CD14-positive monocyte (primary cell): ENCODE data around the gene PARL. TPM values are rescaled to one million over a fixed set of nuclear protein-coding genes. Genes with fewer than 3 reads are reported as not detected.
A peak's percentile ranks its signal among the peaks of the same experiment; 100 is the strongest.

Experiments used
- DNase-seq, 3 donors: peaks; one replicate each; pipeline ENCODE4 v3.0.0-alpha.2; 2011 to 2022
- H2AFZ ChIP-seq: 2 replicates; pipeline ENCODE4 v1.6.0; 2012; ENCODE audit warnings: mild to moderate bottlenecking, low read depth, low read length, inconsistent platforms; ENCODE audit not compliant: insufficient read depth, poor library complexity, severe bottlenecking
- H3K27ac ChIP-seq, 2 donors: 1 replicate in 1 of 2; 2 replicates in 1 of 2; pipeline ENCODE4 v1.5.1; 2012 to 2013; ENCODE audit warnings: low read length in 2 of 2, control low read depth in 1 of 2, inconsistent platforms in 1 of 2, low read depth in 1 of 2, mild to moderate bottlenecking in 1 of 2
- H3K27me3 ChIP-seq, 2 donors: one replicate each; pipeline versions ENCODE4 v1.6.0 to v1.6.1; 2011 to 2013; ENCODE audit warnings: low read length in 2 of 2; ENCODE audit not compliant: control insufficient read depth in 2 of 2, insufficient read depth in 2 of 2
- H3K36me3 ChIP-seq, 2 donors: replicated peaks in 1 of 2; 1 replicate in 1 of 2; 2 replicates in 1 of 2; pipeline versions ENCODE4 v1.5.1 to v1.6.1; 2012 to 2013; ENCODE audit warnings: low read length in 2 of 2, control low read depth in 1 of 2, inconsistent platforms in 1 of 2, mild to moderate bottlenecking in 1 of 2; ENCODE audit not compliant: insufficient read depth in 2 of 2, control insufficient read depth in 1 of 2
- H3K4me1 ChIP-seq, 2 donors: 1 replicate in 1 of 2; 2 replicates in 1 of 2; pipeline versions ENCODE4 v1.5.1 to v1.6.1; 2012 to 2013; ENCODE audit warnings: low read length in 2 of 2, control low read depth in 1 of 2, inconsistent platforms in 1 of 2, mild to moderate bottlenecking in 1 of 2, moderate library complexity in 1 of 2; ENCODE audit not compliant: insufficient read depth in 2 of 2, control insufficient read depth in 1 of 2
- H3K4me2 ChIP-seq: replicated peaks from 2 replicates; pipeline ENCODE3; 2012; ENCODE audit warnings: low read length, moderate library complexity, mild to moderate bottlenecking; ENCODE audit not compliant: poor library complexity, severe bottlenecking; ENCODE audit errors: extremely low read depth
- H3K4me3 ChIP-seq, 3 experiments: fragments of 200-600 bp in 1 of 3; sonication (generic) in 1 of 3; replicated peaks in 1 of 3; 1 replicate in 2 of 3; 2 replicates in 1 of 3; pipeline ENCODE4 v1.5.1; 2011 to 2013; ENCODE audit warnings: low read length in 3 of 3, mild to moderate bottlenecking in 3 of 3, control low read depth in 2 of 3, low read depth in 2 of 3, inconsistent platforms in 1 of 3, moderate library complexity in 1 of 3
- H3K79me2 ChIP-seq: 2 replicates; pipeline ENCODE4 v1.6.0; 2012; ENCODE audit warnings: mild to moderate bottlenecking, control low read depth, inconsistent platforms, low read length, moderate library complexity; ENCODE audit not compliant: insufficient read depth
- H3K9ac ChIP-seq: 2 replicates; pipeline ENCODE4 v1.6.0; 2017; ENCODE audit warnings: low read length, mild to moderate bottlenecking; ENCODE audit not compliant: insufficient read depth, poor library complexity, severe bottlenecking
- H3K9me3 ChIP-seq, 2 donors: replicated peaks in 1 of 2; 1 replicate in 1 of 2; 2 replicates in 1 of 2; pipeline versions ENCODE4 v1.5.1 to v1.6.1; 2012 to 2013; ENCODE audit warnings: low read length in 2 of 2, control low read depth in 1 of 2; ENCODE audit not compliant: control insufficient read depth in 1 of 2, insufficient read depth in 1 of 2
- H4K20me1 ChIP-seq: 2 replicates; pipeline ENCODE4 v1.6.0; 2012; ENCODE audit warnings: mild to moderate bottlenecking, low read length, control low read depth, moderate library complexity; ENCODE audit not compliant: insufficient read depth
- H3K27ac Mint-ChIP-seq, 7 donors: one replicate each; pipeline ENCODE4 v1.8.0; 2020; ENCODE audit warnings: mild to moderate bottlenecking in 7 of 7, mixed read lengths in 7 of 7, moderate library complexity in 6 of 7, inconsistent platforms in 2 of 7
- H3K27me3 Mint-ChIP-seq, 3 donors: one replicate each; pipeline ENCODE4 v1.8.0; 2021 to 2022; ENCODE audit warnings: low read depth in 3 of 3, mild to moderate bottlenecking in 3 of 3, mixed read lengths in 3 of 3, moderate library complexity in 3 of 3, inconsistent platforms in 1 of 3
- H3K36me3 Mint-ChIP-seq, 2 donors: one replicate each; pipeline ENCODE4 v1.8.0; 2020; ENCODE audit warnings: mixed read lengths in 2 of 2, inconsistent platforms in 1 of 2, mild to moderate bottlenecking in 1 of 2
- H3K4me1 Mint-ChIP-seq: one replicate; pipeline ENCODE4 v1.8.0; 2020; ENCODE audit warnings: mild to moderate bottlenecking, mixed read lengths
- H3K4me3 Mint-ChIP-seq, 2 donors: one replicate each; pipeline ENCODE4 v1.8.0; 2020; ENCODE audit warnings: mild to moderate bottlenecking in 2 of 2, mixed read lengths in 2 of 2, moderate library complexity in 1 of 2
- H3K9me3 Mint-ChIP-seq, 7 donors: one replicate each; pipeline ENCODE4 v1.8.0; 2020 to 2022; ENCODE audit warnings: mixed read lengths in 7 of 7, mild to moderate bottlenecking in 6 of 7, moderate library complexity in 6 of 7, inconsistent platforms in 2 of 7
- WGBS: methylation state at CpG from one replicate; pipeline ENCODE4 v1.1.5; 2013; ENCODE audit warnings: missing lambda C conversion rate; ENCODE audit not compliant: insufficient coverage; 5-methylcytosine and 5-hydroxymethylcytosine counted together
- intact Hi-C, 2 donors: fragments of 100-400 bp; cut with micrococcal nuclease; formaldehyde crosslinking; loops; one replicate each; pipeline versions ENCODE4 v1.15.0 to v1.15.1; 2023
- polyA plus RNA-seq, 3 donors: library from polyadenylated mRNA; depleted of rRNA in 1 of 3; unstranded in 2 of 3; stranded (reverse) in 1 of 3; fragments of 300-500 nt in 2 of 3; fragments of >200 nt in 1 of 3; fragmentation: Illumina TruSeq in 2 of 3; gene quantifications; 1 replicate in 2 of 3; 2 replicates in 1 of 3; pipeline ENCODE4 v1.2.3, GENCODE V29; 2012 to 2021
- TF ChIP-seq, protein P1 (sequence below): fragments of 200-600 bp; IDR thresholded peaks from one replicate; pipeline ENCODE4 v1.8.0; 2022; ENCODE audit warnings: antibody characterized with exemption, mild to moderate bottlenecking

PARL gene
- polyA plus RNA-seq, 3 donors = 65.6 to 196 (median 155) TPM

DNA sequence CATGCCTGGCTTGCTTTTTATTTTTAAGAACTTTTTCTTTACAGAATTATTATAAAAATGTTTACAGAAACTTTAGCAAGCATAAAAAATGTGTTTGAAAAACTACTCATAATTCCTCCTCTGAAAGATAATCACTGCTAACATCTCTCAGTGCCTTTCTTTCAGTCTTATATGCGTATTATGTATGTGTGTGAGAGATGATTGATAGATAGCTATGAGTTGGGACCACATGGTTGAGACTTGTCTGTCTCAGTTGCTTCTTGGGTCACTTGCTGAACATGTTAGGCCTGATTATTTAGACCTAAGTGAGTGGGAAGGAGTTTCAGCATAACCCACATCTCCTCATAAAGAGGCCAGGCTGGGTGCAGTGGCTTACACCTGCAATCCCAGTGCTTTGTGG is 70.4 kb downstream of the PARL start:
- DNase-seq = no peak
- Histone ChIP-seq H3K9me3 (no peaks in the 10 kb centered on the region), H3K79me2 (no peaks in the 10 kb centered on the region), H4K20me1 (no peaks in the 10 kb centered on the region), H3K4me2 (no peak overlapping the region), H3K27ac (no peak overlapping the region), H3K27me3 (no peaks in the 10 kb centered on the region), H3K4me3 (no peak overlapping the region), H3K9ac (no peak overlapping the region), H3K36me3 (peaks cover 36 to 64% of the 10 kb centered on the region in 2 donors), H3K4me1 (no peaks in the 10 kb centered on the region), H2AFZ (no peak overlapping the region)
- H3K4me3 Mint-ChIP-seq = no peak overlapping the region
- no peaks in the 10 kb centered on the region for H3K4me1 Mint-ChIP-seq
- H3K36me3 Mint-ChIP-seq = peaks cover 50 to 70% of the 10 kb centered on the region in 2 donors
- H3K27me3 Mint-ChIP-seq = no peaks in the 10 kb centered on the region
- TF ChIP-seq, protein P1, sequence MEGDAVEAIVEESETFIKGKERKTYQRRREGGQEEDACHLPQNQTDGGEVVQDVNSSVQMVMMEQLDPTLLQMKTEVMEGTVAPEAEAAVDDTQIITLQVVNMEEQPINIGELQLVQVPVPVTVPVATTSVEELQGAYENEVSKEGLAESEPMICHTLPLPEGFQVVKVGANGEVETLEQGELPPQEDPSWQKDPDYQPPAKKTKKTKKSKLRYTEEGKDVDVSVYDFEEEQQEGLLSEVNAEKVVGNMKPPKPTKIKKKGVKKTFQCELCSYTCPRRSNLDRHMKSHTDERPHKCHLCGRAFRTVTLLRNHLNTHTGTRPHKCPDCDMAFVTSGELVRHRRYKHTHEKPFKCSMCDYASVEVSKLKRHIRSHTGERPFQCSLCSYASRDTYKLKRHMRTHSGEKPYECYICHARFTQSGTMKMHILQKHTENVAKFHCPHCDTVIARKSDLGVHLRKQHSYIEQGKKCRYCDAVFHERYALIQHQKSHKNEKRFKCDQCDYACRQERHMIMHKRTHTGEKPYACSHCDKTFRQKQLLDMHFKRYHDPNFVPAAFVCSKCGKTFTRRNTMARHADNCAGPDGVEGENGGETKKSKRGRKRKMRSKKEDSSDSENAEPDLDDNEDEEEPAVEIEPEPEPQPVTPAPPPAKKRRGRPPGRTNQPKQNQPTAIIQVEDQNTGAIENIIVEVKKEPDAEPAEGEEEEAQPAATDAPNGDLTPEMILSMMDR = no peak
- intact Hi-C loops = no loop called here
- H3K27ac Mint-ChIP-seq = no peak overlapping the region
- WGBS = no CpG with 5 or more reads among the region's 1 CpG
- no peaks in the 10 kb centered on the region for H3K9me3 Mint-ChIP-seq

DNA sequence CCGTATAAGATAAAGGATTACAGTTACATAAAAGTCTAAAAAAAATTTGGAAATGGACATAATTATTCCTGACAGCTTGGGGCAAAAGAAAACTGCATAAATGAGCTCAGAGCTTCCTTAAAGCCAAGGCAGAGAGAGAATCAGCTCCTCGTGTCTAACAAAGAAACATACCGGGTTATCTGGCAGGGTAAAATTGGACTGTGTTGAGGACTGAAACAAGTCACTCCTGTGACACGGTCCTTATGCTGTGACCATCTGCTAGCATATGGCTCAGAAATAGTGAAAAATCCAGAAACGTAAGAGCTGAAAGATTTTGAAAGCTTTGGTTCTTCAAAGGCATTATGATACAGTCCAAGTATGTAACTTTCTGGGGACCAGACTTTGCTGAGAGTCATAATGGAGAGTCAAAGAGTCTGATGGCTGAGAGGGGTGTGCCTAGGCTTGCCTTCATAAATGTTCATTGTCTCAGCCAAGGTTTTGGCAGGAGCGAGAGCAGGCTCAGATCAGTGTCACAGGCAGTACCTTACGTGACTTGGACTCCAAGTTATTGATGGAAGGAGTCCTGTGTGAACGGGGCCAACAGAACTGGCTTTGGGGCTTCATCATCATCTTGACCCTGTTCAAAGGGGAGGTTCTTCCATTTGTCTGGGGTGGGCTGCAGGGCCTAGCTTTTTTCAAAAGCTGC is 71.8 kb downstream of the PARL start:
- Mint-ChIP-seq H3K27me3 (no peaks in the 10 kb centered on the region), H3K27ac (peak overlapping the region in 1 of 7 donors; percentile 12), H3K4me3 (no peak overlapping the region), H3K4me1 (no peaks in the 10 kb centered on the region), H3K9me3 (no peaks in the 10 kb centered on the region), H3K36me3 (peaks cover 61 to 84% of the 10 kb centered on the region in 2 donors)
- H3K9me3 ChIP-seq = no peaks in the 10 kb centered on the region
- H3K9ac ChIP-seq = no peak overlapping the region
- no peak for DNase-seq
- intact Hi-C loops = no loop called here
- no peaks in the 10 kb centered on the region for H3K79me2 ChIP-seq
- H3K36me3 ChIP-seq = peaks cover 48 to 77% of the 10 kb centered on the region in 2 donors
- no peaks in the 10 kb centered on the region for H3K27me3 ChIP-seq
- no peak overlapping the region for H3K27ac ChIP-seq
- H3K4me2 ChIP-seq = no peak overlapping the region
- H2AFZ ChIP-seq = no peak overlapping the region
- H3K4me1 ChIP-seq = no peaks in the 10 kb centered on the region
- TF ChIP-seq, protein P1 = no peak
- H3K4me3 ChIP-seq = no peak overlapping the region
- H4K20me1 ChIP-seq = no peaks in the 10 kb centered on the region
- 98% methylated on average over 6 of the region's 8 CpGs for WGBS
